GM21381 (cell line): ENCODE data around the gene ADAMTS15.

Experiments
- ATAC-seq: cut with Tn5 transposase; IDR thresholded peaks from one replicate; pipeline ENCODE4 v1.9.1; 2021; ENCODE audit warnings: mild to moderate bottlenecking, moderate library complexity; ENCODE audit not compliant: unreplicated experiment

Gene ADAMTS15

GRCh38 chr11:130456286-130456685 lies 7.8 kb downstream of the ADAMTS15 start:
- no peak for ATAC-seq

GRCh38 chr11:130457623-130458409 lies 9.4 kb downstream of the ADAMTS15 start:
- ATAC-seq, result no peak

GRCh38 chr11:130458410-130458729 lies 9.9 kb downstream of the ADAMTS15 start:
- ATAC-seq, result no peak

GRCh38 chr11:130459521-130459920 lies 11.1 kb downstream of the ADAMTS15 start:
- no peak for ATAC-seq

- no peak for ATAC-seq
These were observed 13.8 kb downstream of the ADAMTS15 start for GRCh38 chr11:130462101-130462885.

- no peak for ATAC-seq
These were observed 14.5 kb downstream of the ADAMTS15 start for GRCh38 chr11:130462931-130463330.

- no peak for ATAC-seq
These were observed 15.9 kb downstream of the ADAMTS15 start for GRCh38 chr11:130464291-130464812.

- ATAC-seq, result no peak
These were observed 16.8 kb downstream of the ADAMTS15 start for GRCh38 chr11:130465263-130465662.

- no peak for ATAC-seq
These were observed 18.9 kb downstream of the ADAMTS15 start for GRCh38 chr11:130467116-130467900.

GRCh38 chr11:130469181-130469580 lies 20.7 kb downstream of the ADAMTS15 start:
- ATAC-seq, result no peak

- no peak for ATAC-seq
These were observed 22.6 kb downstream of the ADAMTS15 start for GRCh38 chr11:130470832-130471706.

- ATAC-seq, result no peak
These were observed 23.4 kb downstream of the ADAMTS15 start for GRCh38 chr11:130471731-130472433.

GRCh38 chr11:130472434-130472961 lies 24.1 kb downstream of the ADAMTS15 start:
- ATAC-seq, result no peak

GRCh38 chr11:130473056-130473794 lies 24.8 kb downstream of the ADAMTS15 start:
- no peak for ATAC-seq

- ATAC-seq, result no peak
These were observed 25.4 kb downstream of the ADAMTS15 start for GRCh38 chr11:130473795-130474377.

GRCh38 chr11:130474637-130475400 lies 26.4 kb downstream of the ADAMTS15 start:
- ATAC-seq, result no peak

- no peak for ATAC-seq
These were observed 27.1 kb downstream of the ADAMTS15 start for GRCh38 chr11:130475426-130476053.
